ENCODE data around the gene KIR2DL3.
"Not testable (repeated sequence)": the region's sequence is repeated elsewhere in the genome, so short reads cannot be mapped to it uniquely, and the experiment has no call there.

Gene KIR2DL3

DNA sequence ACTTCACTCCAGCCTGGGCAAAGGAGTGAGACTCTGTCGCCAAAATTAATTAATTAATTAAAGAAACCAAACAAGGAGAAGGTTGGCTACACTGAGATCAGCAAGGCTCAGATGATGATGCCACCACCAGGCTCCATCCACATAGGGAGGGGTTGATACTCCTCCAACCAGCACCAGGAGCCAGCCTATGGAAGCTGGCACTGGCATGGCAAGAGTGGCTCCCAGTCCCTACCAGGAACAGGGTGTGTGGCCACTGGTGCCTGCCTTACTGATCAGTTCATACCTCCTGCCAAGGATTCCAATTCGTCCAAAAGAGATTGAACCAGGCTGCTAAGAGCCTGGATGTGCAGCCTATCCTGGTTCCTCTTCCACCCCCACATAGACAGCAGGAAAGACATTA is 34.4 kb downstream of the KIR2DL3 start:
- not testable (repeated sequence) for H3K27ac ChIP-seq (ENCODE audit: low read depth, low read length); H3K79me2 ChIP-seq (ENCODE audit: control insufficient read depth, insufficient read depth, low read length, unreplicated experiment); H3K27me3 ChIP-seq (ENCODE audit: insufficient read depth, low read length); H2AFZ ChIP-seq (ENCODE audit: low read length, unreplicated experiment); H3K4me1 ChIP-seq (ENCODE audit: control insufficient read depth, insufficient read depth, low read length, unreplicated experiment); H3K4me3 ChIP-seq (ENCODE audit: low read depth, low read length); H3K36me3 ChIP-seq (ENCODE audit: insufficient read depth, low read length)

DNA sequence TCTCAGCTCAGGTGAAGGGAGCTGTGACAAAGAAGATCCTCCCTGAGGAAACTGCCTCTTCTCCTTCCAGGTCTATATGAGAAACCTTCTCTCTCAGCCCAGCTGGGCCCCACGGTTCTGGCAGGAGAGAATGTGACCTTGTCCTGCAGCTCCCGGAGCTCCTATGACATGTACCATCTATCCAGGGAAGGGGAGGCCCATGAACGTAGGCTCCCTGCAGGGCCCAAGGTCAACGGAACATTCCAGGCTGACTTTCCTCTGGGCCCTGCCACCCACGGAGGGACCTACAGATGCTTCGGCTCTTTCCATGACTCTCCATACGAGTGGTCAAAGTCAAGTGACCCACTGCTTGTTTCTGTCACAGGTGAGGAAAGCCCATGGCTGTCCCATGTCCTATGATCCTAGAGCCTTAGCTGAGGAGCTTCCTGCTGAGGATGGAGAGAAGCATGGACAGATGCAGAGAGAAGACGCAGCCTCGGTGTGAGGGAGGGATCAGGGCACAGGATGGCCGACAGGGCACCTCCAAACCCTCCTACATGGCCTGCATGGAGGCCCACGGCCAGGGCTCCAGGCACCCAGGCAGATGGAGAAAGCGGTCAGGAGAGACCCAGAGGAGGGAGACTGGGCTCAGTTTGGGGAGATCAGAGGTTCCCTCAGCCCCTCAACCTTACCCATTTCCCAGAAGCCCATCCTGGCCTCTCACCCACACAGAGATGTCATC is 36.9 kb downstream of the KIR2DL3 start:
- H3K79me2 ChIP-seq (ENCODE audit: control insufficient read depth, insufficient read depth, low read length, unreplicated experiment); H3K36me3 ChIP-seq (ENCODE audit: insufficient read depth, low read length); H3K27me3 ChIP-seq (ENCODE audit: insufficient read depth, low read length): not testable (repeated sequence)

DNA sequence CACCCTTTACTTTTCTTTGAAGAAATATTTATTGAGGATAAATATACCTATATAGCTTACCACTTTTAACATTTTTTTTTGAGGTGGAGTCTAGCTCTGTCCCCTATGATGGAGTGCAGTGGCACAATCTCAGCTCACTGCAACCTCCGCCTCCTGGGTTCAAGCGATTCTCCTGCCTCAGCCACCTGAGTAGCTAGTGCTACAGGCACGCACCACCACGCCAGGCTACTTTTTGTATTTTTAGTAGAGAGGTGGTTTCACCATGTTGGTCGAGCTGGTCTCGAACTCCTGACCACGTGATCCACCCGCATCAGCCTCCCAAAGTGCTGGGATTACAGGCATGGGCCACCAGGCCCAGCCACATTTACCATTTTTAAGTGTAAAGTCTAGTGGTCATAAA is 37.5 kb downstream of the KIR2DL3 start:
- not testable (repeated sequence) for H2AFZ ChIP-seq (ENCODE audit: low read length, unreplicated experiment); H3K36me3 ChIP-seq (ENCODE audit: insufficient read depth, low read length); H3K4me3 ChIP-seq (ENCODE audit: low read depth, low read length); H3K27ac ChIP-seq (ENCODE audit: low read depth, low read length); H3K27me3 ChIP-seq (ENCODE audit: insufficient read depth, low read length); H3K79me2 ChIP-seq (ENCODE audit: control insufficient read depth, insufficient read depth, low read length, unreplicated experiment); H3K4me1 ChIP-seq (ENCODE audit: control insufficient read depth, insufficient read depth, low read length, unreplicated experiment)

More for the DNA sequence above, 36.9 kb downstream of the KIR2DL3 start:
- H3K4me3 ChIP-seq (ENCODE audit: low read depth, low read length); H3K27ac ChIP-seq (ENCODE audit: low read depth, low read length); H3K4me1 ChIP-seq (ENCODE audit: control insufficient read depth, insufficient read depth, low read length, unreplicated experiment); H2AFZ ChIP-seq (ENCODE audit: low read length, unreplicated experiment): not testable (repeated sequence)

DNA sequence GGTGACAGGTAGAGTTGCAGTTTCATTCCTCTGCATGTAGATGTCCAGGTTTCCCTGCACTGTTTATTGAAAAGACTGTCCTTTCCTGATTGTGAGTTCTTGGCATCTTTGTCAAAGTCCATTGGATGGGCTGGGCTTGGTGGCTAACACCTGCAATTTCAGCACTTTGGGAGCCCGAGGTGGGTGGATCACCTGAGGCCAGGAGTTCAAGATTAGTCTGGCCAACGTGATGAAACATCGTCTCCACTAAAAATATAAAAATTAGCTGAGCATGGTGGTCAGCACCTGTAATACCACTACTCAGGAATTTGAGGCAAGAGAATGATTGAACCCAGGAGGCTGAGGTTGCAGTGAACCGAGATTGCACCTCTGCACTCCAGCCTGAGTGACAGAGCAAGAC is 39.5 kb downstream of the KIR2DL3 start:
- not testable (repeated sequence) for H2AFZ ChIP-seq (ENCODE audit: low read length, unreplicated experiment); H3K79me2 ChIP-seq (ENCODE audit: control insufficient read depth, insufficient read depth, low read length, unreplicated experiment); H3K4me1 ChIP-seq (ENCODE audit: control insufficient read depth, insufficient read depth, low read length, unreplicated experiment); H3K27me3 ChIP-seq (ENCODE audit: insufficient read depth, low read length); H3K4me3 ChIP-seq (ENCODE audit: low read depth, low read length); H3K27ac ChIP-seq (ENCODE audit: low read depth, low read length); H3K36me3 ChIP-seq (ENCODE audit: insufficient read depth, low read length)

DNA sequence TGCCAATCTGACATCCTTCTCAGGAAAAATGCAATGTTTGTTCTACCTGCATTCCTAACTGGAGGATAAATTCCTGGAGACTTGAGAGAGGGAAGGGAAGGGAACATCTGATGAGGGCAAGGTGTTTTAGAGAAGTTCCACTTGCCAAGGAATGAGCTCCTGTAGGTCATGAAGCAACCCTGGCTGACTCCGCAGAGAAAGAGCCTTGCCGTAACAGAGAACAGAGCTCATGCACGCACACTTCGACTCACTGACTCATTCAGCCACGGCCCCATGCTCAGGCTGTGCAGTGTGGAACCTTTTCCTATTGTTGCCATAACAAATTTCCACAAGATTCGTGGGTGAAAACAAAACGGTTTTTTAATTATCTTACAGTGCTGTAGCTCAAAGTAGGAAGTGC is 40.6 kb downstream of the KIR2DL3 start:
- not testable (repeated sequence) for H3K36me3 ChIP-seq (ENCODE audit: insufficient read depth, low read length); H3K27me3 ChIP-seq (ENCODE audit: insufficient read depth, low read length); H3K79me2 ChIP-seq (ENCODE audit: control insufficient read depth, insufficient read depth, low read length, unreplicated experiment); H3K4me1 ChIP-seq (ENCODE audit: control insufficient read depth, insufficient read depth, low read length, unreplicated experiment); H3K27ac ChIP-seq (ENCODE audit: low read depth, low read length); H2AFZ ChIP-seq (ENCODE audit: low read length, unreplicated experiment); H3K4me3 ChIP-seq (ENCODE audit: low read depth, low read length)

DNA sequence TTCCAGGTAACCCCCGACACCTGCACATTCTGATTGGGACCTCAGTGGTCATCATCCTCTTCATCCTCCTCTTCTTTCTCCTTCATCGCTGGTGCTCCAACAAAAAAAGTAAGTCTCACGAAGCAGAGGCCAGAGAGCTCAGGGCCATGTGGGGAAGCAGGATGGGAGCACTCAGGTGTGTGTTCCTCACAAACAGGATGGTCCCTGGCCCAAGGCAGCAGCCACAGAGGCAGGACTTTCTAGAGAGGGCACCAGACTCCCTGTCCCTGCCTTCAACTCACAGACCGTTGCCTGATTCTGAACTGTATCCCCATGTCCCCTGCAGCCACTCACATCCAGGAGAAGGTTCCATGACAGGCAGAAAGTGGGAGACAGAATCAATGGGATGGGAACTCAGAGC is 44.6 kb downstream of the KIR2DL3 start:
- H3K27me3 ChIP-seq (ENCODE audit: insufficient read depth, low read length); H3K27ac ChIP-seq (ENCODE audit: low read depth, low read length); H3K4me3 ChIP-seq (ENCODE audit: low read depth, low read length): not testable (repeated sequence)

DNA sequence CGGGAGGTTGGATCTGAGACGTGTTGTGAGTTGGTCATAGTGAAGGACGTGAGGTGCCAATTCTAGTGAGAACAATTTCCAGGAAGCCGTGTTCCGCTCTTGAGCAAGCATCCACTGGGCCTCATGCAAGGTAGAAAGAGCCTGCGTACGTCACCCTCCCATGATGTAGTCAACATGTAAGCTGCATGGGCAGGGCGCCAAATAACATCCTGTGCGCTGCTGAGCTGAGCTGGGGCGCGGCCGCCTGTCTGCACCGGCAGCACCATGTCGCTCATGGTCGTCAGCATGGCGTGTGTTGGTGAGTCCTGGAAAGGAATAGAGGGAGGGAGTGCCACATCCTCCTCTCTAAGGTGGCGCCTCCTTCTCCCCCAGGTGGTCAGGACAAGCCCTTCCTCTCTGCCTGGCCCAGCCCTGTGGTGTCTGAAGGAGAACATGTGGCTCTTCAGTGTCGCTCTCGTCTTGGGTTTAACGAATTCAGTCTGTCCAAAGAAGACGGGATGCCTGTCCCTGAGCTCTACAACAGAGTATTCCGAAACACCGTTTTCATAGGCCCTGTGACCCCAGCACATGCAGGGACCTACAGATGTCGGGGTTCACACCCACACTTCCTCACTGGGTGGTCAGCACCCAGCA is 47.9 kb downstream of the KIR2DL3 start:
- not testable (repeated sequence) for H3K27me3 ChIP-seq (ENCODE audit: insufficient read depth, low read length); H2AFZ ChIP-seq (ENCODE audit: low read length, unreplicated experiment)

More for the DNA sequence above, 44.6 kb downstream of the KIR2DL3 start:
- H3K36me3 ChIP-seq (ENCODE audit: insufficient read depth, low read length); H3K79me2 ChIP-seq (ENCODE audit: control insufficient read depth, insufficient read depth, low read length, unreplicated experiment); H3K4me1 ChIP-seq (ENCODE audit: control insufficient read depth, insufficient read depth, low read length, unreplicated experiment); H2AFZ ChIP-seq (ENCODE audit: low read length, unreplicated experiment): not testable (repeated sequence)

DNA sequence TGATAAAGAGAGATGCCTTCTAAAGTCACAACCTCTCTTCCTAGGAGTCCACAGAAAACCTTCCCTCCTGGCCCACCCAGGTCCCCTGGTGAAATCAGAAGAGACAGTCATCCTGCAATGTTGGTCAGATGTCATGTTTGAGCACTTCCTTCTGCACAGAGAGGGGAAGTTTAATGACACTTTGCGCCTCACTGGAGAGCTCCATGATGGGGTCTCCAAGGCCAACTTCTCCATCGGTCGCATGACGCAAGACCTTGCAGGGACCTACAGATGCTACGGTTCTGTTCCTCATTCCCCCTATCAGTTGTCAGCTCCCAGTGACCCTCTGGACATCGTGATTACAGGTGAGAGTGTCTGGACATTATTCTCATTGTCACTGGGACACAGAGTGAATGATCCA is 49.8 kb downstream of the KIR2DL3 start:
- not testable (repeated sequence) for H3K27ac ChIP-seq (ENCODE audit: low read depth, low read length); H3K4me1 ChIP-seq (ENCODE audit: control insufficient read depth, insufficient read depth, low read length, unreplicated experiment); H3K27me3 ChIP-seq (ENCODE audit: insufficient read depth, low read length); H2AFZ ChIP-seq (ENCODE audit: low read length, unreplicated experiment); H3K36me3 ChIP-seq (ENCODE audit: insufficient read depth, low read length); H3K4me3 ChIP-seq (ENCODE audit: low read depth, low read length); H3K79me2 ChIP-seq (ENCODE audit: control insufficient read depth, insufficient read depth, low read length, unreplicated experiment)

More for the DNA sequence above, 47.9 kb downstream of the KIR2DL3 start:
- H3K36me3 ChIP-seq (ENCODE audit: insufficient read depth, low read length); H3K79me2 ChIP-seq (ENCODE audit: control insufficient read depth, insufficient read depth, low read length, unreplicated experiment); H3K4me3 ChIP-seq (ENCODE audit: low read depth, low read length); H3K4me1 ChIP-seq (ENCODE audit: control insufficient read depth, insufficient read depth, low read length, unreplicated experiment); H3K27ac ChIP-seq (ENCODE audit: low read depth, low read length): not testable (repeated sequence)

DNA sequence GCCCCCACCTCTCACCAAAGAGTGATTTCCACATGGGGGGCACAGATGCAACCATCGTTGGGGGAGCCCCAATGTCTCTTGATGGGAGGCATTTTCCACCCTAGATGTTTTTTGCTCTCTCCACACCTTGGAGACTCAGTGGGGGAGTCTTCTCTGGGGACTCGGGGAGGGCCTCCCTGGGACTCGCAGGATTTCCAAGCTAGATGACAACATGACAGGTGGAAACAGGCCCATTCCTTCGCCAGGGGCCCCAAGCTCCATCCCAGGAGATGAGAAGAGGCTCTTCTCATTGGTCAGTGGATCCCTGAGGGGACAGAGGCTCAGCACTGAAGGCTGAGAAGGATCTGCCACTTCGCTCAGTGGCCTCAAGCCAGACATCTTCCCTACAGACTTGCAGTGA is 52.4 kb downstream of the KIR2DL3 start:
- H3K4me1 ChIP-seq (ENCODE audit: control insufficient read depth, insufficient read depth, low read length, unreplicated experiment), result no peaks in the 10 kb centered on the region
- no peak overlapping the region for H3K4me3 ChIP-seq (ENCODE audit: low read depth, low read length)
- H3K27me3 ChIP-seq (ENCODE audit: insufficient read depth, low read length), result no peaks in the 10 kb centered on the region
- H2AFZ ChIP-seq (ENCODE audit: low read length, unreplicated experiment), result no peak overlapping the region
- no peaks in the 10 kb centered on the region for H3K36me3 ChIP-seq (ENCODE audit: insufficient read depth, low read length)
- no peak overlapping the region for H3K27ac ChIP-seq (ENCODE audit: low read depth, low read length)
- H3K79me2 ChIP-seq (ENCODE audit: control insufficient read depth, insufficient read depth, low read length, unreplicated experiment), result no peaks in the 10 kb centered on the region

DNA sequence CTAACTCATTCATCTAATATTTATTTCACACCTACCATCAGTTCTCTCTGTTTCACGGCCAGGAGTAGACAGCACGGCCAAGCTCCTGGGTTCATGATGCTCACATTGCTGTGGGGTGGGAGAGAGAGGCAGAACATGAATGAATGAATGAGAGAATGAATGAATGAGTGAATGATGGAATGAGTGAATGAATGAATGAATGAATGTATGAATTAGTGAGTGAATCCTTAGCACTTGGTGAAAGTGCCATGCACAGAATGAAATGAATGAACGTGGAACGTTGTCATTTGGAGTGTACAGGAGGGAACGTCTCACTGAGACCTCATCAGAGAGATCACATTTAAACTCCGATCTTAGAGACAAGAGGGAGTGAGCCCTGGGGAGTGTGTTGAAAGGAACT is 53.2 kb downstream of the KIR2DL3 start:
- no peak overlapping the region for H3K27ac ChIP-seq (ENCODE audit: low read depth, low read length)
- H2AFZ ChIP-seq (ENCODE audit: low read length, unreplicated experiment), result no peak overlapping the region
- no peaks in the 10 kb centered on the region for H3K4me1 ChIP-seq (ENCODE audit: control insufficient read depth, insufficient read depth, low read length, unreplicated experiment)
- H3K27me3 ChIP-seq (ENCODE audit: insufficient read depth, low read length), result no peaks in the 10 kb centered on the region
- H3K36me3 ChIP-seq (ENCODE audit: insufficient read depth, low read length), result no peaks in the 10 kb centered on the region
- no peaks in the 10 kb centered on the region for H3K79me2 ChIP-seq (ENCODE audit: control insufficient read depth, insufficient read depth, low read length, unreplicated experiment)
- no peak overlapping the region for H3K4me3 ChIP-seq (ENCODE audit: low read depth, low read length)

DNA sequence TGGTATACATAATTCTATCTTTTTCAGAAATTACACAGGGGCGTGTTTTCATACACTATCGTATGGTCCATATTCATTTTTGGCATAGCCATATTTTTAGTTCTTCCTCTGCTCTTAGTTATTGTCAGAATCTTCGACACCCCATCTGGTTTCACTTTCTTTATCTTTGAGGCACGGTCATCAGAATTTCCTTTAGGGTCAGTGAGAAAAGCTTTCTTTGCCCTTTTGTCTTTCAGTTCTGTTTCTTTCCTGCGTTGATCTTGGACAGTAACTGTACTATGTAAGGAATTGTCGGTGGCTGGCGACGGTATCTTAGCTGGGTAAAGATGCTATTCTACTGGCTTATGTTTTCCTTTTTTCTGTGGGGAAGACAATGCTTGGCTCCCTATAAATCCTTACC is 54.5 kb downstream of the KIR2DL3 start:
- H3K4me1 ChIP-seq (ENCODE audit: control insufficient read depth, insufficient read depth, low read length, unreplicated experiment), result no peaks in the 10 kb centered on the region
- peak overlapping the region; percentile 64 for H3K4me3 ChIP-seq (ENCODE audit: low read depth, low read length)
- H2AFZ ChIP-seq (ENCODE audit: low read length, unreplicated experiment), result no peak overlapping the region
- no peak overlapping the region for H3K27ac ChIP-seq (ENCODE audit: low read depth, low read length)
- no peaks in the 10 kb centered on the region for H3K36me3 ChIP-seq (ENCODE audit: insufficient read depth, low read length)
- H3K27me3 ChIP-seq (ENCODE audit: insufficient read depth, low read length), result no peaks in the 10 kb centered on the region
- H3K79me2 ChIP-seq (ENCODE audit: control insufficient read depth, insufficient read depth, low read length, unreplicated experiment), result no peaks in the 10 kb centered on the region

Data from ACC112 (cell line).